Neutrophil (primary cell): ENCODE results near the gene CSNK1A1.

Experiments
- H3K27ac ChIP-seq: fragments of 200-600 bp; sonication (generic); 2 replicates; pipeline ENCODE4 v1.5.1; 2016; ENCODE audit warnings: mild to moderate bottlenecking, moderate library complexity
- H3K27me3 ChIP-seq: fragments of 200-600 bp; sonication (generic); 2 replicates; pipeline ENCODE4 v1.6.0; 2016; ENCODE audit warnings: mild to moderate bottlenecking
- H3K36me3 ChIP-seq: fragments of 200-600 bp; sonication (generic); 2 replicates; pipeline ENCODE4 v1.5.1; 2017
- H3K4me1 ChIP-seq, 2 experiments: fragments of 200-600 bp in 1 of 2; sonication (generic) in 1 of 2; 1 replicate in 1 of 2; 2 replicates in 1 of 2; pipeline versions ENCODE4 v1.5.1 to v1.6.1; 2013 to 2016; ENCODE audit warnings: low read depth in 1 of 2, low read length in 1 of 2, mild to moderate bottlenecking in 1 of 2, moderate library complexity in 1 of 2; ENCODE audit not compliant: control insufficient read depth in 1 of 2, insufficient read depth in 1 of 2
- H3K4me3 ChIP-seq, 2 experiments: fragments of 200-600 bp in 1 of 2; sonication (generic) in 1 of 2; 1 replicate in 1 of 2; 2 replicates in 1 of 2; pipeline ENCODE4 v1.5.1; 2013 to 2016; ENCODE audit warnings: low read depth in 1 of 2, low read length in 1 of 2, mild to moderate bottlenecking in 1 of 2, moderate library complexity in 1 of 2
- H3K9me3 ChIP-seq: fragments of 200-600 bp; sonication (generic); 2 replicates; pipeline ENCODE4 v1.5.1; 2016
- CTCF ChIP-seq: fragments of 200-600 bp; sonication (generic); IDR thresholded peaks from 2 replicates; pipeline ENCODE4 v1.5.1; 2016; ENCODE audit warnings: antibody characterized with exemption

CSNK1A1 gene

GRCh38 chr5:149493316-149493715 is 57.9 kb downstream of the CSNK1A1 start:
- TF ChIP-seq CTCF = no peak
- Histone ChIP-seq H3K4me1 (no peaks in the 10 kb centered on the region), H3K36me3 (peaks cover 53% of the 10 kb centered on the region)

GRCh38 chr5:149492781-149493180 is 58.5 kb downstream of the CSNK1A1 start:
- no peaks in the 10 kb centered on the region for H3K4me1 ChIP-seq
- peaks cover 48% of the 10 kb centered on the region for H3K36me3 ChIP-seq
- H3K27ac ChIP-seq = no peak overlapping the region
- H3K27me3 ChIP-seq = peaks cover 21% of the 10 kb centered on the region
- no peak overlapping the region for H3K4me3 ChIP-seq
- H3K9me3 ChIP-seq = no peaks in the 10 kb centered on the region
- no peak for TF ChIP-seq CTCF

More at GRCh38 chr5:149493316-149493715, 57.9 kb downstream of the CSNK1A1 start:
- H3K27ac ChIP-seq = no peak overlapping the region
- H3K9me3 ChIP-seq = no peaks in the 10 kb centered on the region
- no peak overlapping the region for H3K4me3 ChIP-seq
- peaks cover 16% of the 10 kb centered on the region for H3K27me3 ChIP-seq

GRCh38 chr5:149490599-149491485 is 60.4 kb downstream of the CSNK1A1 start:
- TF ChIP-seq CTCF = no peak
- no peaks in the 10 kb centered on the region for H3K4me1 ChIP-seq
- H3K27ac ChIP-seq = no peak overlapping the region

GRCh38 chr5:149489605-149490037 is 61.6 kb downstream of the CSNK1A1 start:
- Histone ChIP-seq H3K27ac (no peak overlapping the region), H3K36me3 (peaks cover 19% of the 10 kb centered on the region), H3K9me3 (no peaks in the 10 kb centered on the region), H3K4me3 (no peak overlapping the region), H3K4me1 (no peaks in the 10 kb centered on the region), H3K27me3 (peaks cover 40% of the 10 kb centered on the region)
- TF ChIP-seq CTCF = no peak

More at GRCh38 chr5:149490599-149491485, 60.4 kb downstream of the CSNK1A1 start:
- H3K4me3 ChIP-seq = no peak overlapping the region
- H3K36me3 ChIP-seq = peaks cover 30% of the 10 kb centered on the region
- H3K9me3 ChIP-seq = no peaks in the 10 kb centered on the region
- peaks cover 40% of the 10 kb centered on the region for H3K27me3 ChIP-seq

- H3K27ac ChIP-seq = no peak overlapping the region
- peaks cover 11% of the 10 kb centered on the region for H3K36me3 ChIP-seq
- no peak for TF ChIP-seq CTCF
- no peak overlapping the region for H3K4me3 ChIP-seq
- no peaks in the 10 kb centered on the region for H3K9me3 ChIP-seq
- H3K4me1 ChIP-seq = no peaks in the 10 kb centered on the region
- H3K27me3 ChIP-seq = peaks cover 40% of the 10 kb centered on the region
Measured at GRCh38 chr5:149488645-149489306, 62.5 kb downstream of the CSNK1A1 start.
